SKM-1 (cell line): ENCODE data around the gene CD8B2.
"Not testable (repeated sequence)": the region's sequence is repeated elsewhere in the genome, so short reads cannot be mapped to it uniquely, and the experiment has no call there.

Source experiments
- DNase-seq: peaks from one replicate; lab custom pipeline; 2025; ENCODE audit not compliant: unreplicated experiment; lab: John Stamatoyannopoulos, UW

Gene CD8B2

DNA sequence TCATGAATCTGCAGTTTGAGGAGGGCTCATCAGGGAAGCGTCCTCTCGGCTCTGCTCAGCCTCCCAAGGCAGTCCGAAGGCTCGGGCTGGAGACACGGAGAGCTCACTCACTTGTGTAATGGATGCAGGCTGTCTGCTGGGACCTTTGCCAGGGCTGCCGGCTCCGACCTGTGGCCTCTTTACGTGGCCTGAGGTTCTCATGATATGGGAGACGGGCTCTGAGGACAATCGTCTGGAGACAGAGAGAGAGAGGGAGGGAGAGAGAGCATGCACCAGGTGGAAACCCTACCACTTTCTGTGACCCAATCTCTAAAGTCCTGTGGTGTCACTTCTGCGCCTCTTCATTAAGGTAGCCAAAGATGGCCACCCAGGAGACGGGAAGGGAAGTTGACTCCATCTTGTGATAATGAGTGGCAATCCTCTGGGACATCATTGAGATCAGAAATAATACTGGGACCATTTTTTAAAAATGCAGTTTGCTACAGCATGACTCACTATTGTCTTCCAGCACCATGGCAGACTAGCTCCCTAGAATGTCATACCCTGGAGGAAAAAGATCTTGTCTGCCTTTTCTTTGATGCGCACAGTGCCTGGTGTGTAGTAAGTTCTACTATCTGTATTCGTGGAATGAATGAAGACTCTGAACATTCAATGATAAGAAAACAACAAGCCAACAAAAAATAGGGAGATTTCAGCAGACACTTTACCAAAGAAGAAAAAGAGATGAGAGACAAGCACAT is 60.2 kb downstream of the CD8B2 start:
- DNase-seq = no peak

DNA sequence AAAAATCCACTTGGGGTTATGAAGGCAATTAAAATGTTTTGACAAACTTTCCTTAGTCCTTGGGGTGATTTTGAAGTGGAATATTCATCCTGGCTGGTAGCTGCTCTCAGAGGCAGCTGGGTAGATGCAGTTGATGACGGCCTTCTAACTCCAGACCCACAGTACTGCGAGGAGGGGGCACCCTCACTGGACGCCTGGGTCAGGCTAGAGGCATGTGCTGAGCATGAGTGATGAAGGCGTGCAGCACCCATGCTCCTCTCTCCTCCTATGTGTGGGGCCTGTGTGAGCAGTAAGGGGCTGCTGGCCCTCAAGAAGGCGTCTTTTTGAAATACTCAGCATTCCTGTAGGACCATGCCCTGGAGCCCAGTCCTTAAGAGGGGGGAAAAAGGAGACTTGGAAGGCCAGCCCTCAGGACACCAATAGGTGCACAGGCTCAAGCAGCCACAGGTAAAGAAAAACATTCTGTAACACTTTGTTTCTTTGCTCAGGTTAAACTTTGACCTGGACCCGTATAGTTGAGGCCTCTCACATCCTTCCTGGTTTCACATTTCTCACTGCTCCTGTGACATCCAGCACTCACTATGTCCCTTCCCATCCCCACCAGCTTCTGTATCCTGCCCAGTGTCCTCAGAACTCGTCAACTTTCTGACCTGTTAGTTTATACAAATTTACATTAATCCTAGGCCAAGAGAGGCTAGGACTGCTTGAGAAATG is 64.4 kb downstream of the CD8B2 start:
- no peak for DNase-seq

- DNase-seq = no peak
These were observed 65.8 kb downstream of the CD8B2 start for GRCh38 chr2:106552921-106553320.

- no peak for DNase-seq
These were observed 66.2 kb downstream of the CD8B2 start for GRCh38 chr2:106553321-106553720.

DNA sequence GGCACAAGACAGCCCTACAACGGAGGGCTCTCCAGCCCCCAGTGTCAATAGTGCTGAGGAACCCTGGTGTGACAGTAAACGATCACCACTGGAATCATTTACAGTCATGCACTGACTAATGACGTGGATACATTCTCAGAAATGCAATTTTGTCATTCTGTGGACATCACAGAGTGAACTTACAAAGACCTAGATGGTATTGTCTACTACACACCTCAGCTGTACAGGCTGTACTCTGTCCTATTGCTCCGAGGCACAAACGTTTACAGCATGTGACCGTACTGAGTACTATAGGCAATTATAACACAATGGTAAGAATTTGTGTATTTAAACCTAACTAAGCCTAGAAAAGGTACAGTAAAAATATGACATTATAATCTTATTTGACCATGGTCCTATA is 67.2 kb downstream of the CD8B2 start:
- no peak for DNase-seq

GRCh38 chr2:106555053-106555452 is 67.9 kb downstream of the CD8B2 start:
- no peak for DNase-seq

GRCh38 chr2:106559786-106560185 is 72.6 kb downstream of the CD8B2 start:
- DNase-seq = not testable (repeated sequence)

- no peak for DNase-seq
These were observed 73.6 kb downstream of the CD8B2 start for GRCh38 chr2:106560773-106561172.

DNA sequence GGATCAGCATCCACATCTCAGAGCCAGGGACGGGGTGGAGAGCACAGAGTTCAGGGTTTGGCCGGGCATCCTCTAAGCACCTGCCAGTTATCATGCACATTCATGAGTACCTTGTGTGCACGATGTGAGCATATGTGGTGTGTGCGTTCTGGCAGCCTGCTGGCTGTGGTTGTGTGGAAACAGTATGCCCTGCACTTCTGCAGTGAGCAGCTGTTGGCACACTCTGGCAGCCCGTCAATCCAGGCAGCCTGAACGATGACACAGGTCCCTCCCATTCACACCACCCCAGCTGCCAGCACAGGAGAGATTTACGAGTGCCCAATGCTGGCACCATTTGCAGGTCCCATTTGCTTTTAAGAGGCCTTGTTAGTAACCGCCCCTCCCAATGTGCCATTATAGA is 74.2 kb downstream of the CD8B2 start:
- DNase-seq = no peak

- no peak for DNase-seq
These were observed 74.6 kb downstream of the CD8B2 start for GRCh38 chr2:106561803-106562202.

DNA sequence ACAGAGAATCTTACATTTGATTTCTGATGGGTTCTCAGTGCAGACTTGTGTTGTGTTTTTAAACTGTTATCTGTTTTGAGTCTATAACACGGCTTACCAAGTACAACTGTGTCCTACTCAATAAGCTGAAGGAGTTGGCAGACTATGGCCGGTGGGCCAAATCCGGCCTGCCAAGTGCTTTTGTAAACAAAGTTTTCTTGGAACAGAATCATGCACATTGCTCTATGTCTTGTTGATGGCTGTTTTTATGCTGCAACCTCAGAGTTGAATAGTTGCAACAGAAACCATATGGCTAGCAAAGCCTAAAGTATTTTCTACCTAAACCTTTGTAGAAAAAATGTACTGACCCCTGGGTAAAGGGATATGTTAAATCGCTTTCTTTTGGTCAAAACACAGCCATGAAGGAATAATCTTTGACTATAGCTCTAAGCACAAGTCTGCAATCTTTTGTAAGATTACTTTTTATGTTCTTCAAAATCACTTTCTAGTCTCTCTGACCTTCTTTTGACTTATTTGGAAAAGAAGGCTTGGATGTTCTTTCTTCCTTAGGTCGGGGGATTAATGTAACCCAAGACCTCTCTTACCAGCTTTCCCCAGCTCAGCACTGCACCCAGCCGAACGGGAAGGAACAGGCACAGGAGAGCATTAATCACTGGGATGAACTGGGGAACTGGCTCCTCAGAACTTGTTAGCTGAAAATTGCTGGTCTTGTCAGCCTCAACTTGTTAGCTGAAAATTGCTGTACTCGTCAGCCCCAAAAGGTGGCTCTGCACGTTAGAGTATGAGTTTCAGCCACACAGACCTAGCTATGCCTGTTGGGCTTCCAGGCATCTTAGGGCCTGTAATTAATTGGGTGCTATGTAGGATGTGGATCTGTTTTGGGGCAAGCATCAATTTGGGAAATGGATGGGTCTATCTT is 75.4 kb downstream of the CD8B2 start:
- DNase-seq = no peak

- no peak for DNase-seq
These were observed 76.0 kb downstream of the CD8B2 start for GRCh38 chr2:106563195-106563594.

DNA sequence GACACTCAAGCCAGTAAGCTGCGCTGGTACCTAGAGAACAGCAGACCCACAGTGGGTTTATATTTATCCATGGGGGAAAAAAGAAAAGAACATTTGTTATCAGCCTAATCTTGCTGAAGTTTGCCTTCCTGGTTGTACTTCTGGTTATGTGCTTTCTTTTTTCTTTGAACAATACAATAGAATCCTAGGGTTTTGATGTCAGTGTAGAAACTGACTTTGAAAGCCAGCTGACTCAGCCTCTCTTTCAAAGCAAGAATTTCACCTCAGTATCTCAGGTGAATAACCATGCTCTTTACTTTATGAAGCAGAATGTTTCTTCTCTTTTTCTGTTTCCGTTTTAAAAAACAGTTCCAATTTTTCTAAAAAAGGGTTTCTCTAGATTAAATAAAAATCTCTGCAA is 78.4 kb downstream of the CD8B2 start:
- DNase-seq = no peak

DNA sequence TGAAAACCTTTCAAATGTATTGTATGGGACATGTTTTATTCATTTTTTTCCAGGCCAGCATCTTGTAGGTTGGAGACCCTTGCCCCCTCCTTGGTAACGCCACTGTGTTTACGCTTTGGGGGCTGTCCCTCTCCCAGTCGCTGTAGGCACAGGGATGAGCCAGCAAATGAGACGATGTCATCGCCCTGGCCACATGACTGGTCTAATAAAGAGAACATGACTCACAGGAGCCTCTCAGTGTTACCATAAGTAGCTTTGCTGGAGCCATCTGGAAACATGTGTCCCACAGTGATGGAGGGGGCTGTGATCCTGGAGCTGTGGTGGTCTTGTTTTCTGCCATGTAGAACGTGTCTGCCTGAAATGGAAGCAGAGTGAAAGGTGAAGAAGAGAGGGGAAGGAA is 78.9 kb downstream of the CD8B2 start:
- no peak for DNase-seq

- not testable (repeated sequence) for DNase-seq
These were observed 79.3 kb downstream of the CD8B2 start for GRCh38 chr2:106566484-106566883.

- no peak for DNase-seq
These were observed 83.2 kb downstream of the CD8B2 start for GRCh38 chr2:106570316-106570715.
